C4-2B (cell line): Measurements from ENCODE around the gene WDR73.

Experiments
- ZFX ChIP-seq: fragments of 450-650 bp; IDR thresholded peaks from 2 replicates; pipeline ENCODE4 v1.6.1; 2017
- TF ChIP-seq, protein P1 (sequence below): fragments of 450-650 bp; conservative IDR thresholded peaks from 2 replicates; pipeline ENCODE4 v1.5.1; 2017; ENCODE audit warnings: mild to moderate bottlenecking

DNA sequence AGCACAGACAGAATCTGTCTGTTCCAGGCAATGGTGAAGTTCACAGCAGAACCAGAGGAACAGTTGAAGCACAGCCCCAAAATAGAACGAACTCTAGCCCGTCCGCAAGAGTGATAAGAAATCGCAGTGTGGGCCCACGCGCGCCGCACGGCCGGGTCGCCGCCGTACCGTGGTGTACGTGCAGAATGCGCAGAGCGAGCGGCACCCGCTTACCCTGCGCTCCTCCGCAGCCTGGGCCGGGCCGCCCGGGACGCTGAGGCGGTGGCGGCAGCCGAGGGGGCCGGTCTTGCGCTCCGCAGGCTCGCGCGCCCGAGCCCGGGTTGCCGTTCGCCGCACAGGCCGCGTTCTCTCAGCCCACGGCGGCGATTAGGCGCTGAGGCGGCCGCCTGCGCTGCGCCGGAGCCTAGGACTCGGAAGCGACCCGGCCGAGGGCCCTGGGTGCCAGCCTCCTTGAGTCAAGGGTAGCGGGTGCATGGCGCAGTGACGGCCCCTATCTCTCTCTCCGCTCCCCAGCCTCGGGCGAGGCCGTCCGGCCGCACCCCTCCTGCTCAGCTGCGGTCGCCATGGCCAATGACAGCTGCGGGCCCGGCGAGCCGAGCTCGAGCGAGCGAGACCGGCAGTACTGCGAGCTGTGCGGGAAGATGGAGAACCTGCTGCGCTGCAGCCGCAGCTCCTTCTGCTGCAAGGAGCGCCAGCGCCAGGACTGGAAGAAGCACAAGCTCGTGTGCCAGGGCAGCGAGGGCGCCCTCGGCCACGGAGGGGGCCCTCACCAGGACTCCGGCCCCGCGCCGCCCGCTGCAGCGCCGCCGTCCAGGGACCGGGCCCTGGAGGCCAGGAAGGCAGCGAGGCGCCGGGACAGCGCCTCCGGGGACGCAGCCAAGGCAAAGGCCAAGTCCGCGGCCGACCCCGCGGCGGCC, 20.5 kb downstream of the WDR73 start:
- TF ChIP-seq, protein P1, sequence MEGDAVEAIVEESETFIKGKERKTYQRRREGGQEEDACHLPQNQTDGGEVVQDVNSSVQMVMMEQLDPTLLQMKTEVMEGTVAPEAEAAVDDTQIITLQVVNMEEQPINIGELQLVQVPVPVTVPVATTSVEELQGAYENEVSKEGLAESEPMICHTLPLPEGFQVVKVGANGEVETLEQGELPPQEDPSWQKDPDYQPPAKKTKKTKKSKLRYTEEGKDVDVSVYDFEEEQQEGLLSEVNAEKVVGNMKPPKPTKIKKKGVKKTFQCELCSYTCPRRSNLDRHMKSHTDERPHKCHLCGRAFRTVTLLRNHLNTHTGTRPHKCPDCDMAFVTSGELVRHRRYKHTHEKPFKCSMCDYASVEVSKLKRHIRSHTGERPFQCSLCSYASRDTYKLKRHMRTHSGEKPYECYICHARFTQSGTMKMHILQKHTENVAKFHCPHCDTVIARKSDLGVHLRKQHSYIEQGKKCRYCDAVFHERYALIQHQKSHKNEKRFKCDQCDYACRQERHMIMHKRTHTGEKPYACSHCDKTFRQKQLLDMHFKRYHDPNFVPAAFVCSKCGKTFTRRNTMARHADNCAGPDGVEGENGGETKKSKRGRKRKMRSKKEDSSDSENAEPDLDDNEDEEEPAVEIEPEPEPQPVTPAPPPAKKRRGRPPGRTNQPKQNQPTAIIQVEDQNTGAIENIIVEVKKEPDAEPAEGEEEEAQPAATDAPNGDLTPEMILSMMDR = no peak; the same call in 1 of the 2 replicates
- TF ChIP-seq ZFX = peak; percentile 79
